Posterior vena cava (tissue), 2 donors: ENCODE measurements around the gene PDE6A. TPM values are rescaled to one million over a fixed set of nuclear protein-coding genes. Genes with fewer than 3 reads are reported as not detected.

ENCODE experiments used
- DNase-seq: peaks from one replicate; pipeline ENCODE4 v3.0.0-alpha.2; 2020; ENCODE audit warnings: low spot score
- intact Hi-C, 2 donors: fragments of 100-400 bp; cut with DNase I; formaldehyde crosslinking; loops; one replicate each; pipeline versions ENCODE4 v1.14.1 to v1.14.2; 2022 to 2023
- total RNA-seq, 2 donors: library from RNA; stranded (reverse); fragmentation: NEBNext Ultra II Directional; extraction: Animal tissue kit (Norgen Biotek cat#: 25700); gene quantifications; one replicate each; pipeline ENCODE4 v1.2.1, GENCODE V29; 2021
- donor health status: DM: yes; HTN: yes; CAD: no.
- donor health status: DM: yes; HTN: yes; CAD: no.

The PDE6A gene
- total RNA-seq, 2 donors from 2014 or later, result not detected

- no peak for DNase-seq
- intact Hi-C loops, result no loop called here
Measured at GRCh38 chr5:149849280-149849965, 95.2 kb downstream of the PDE6A start.

- DNase-seq, result peak; percentile 35
- intact Hi-C loops, result no loop called here
Measured at GRCh38 chr5:149847611-149848010, 97.0 kb downstream of the PDE6A start.

GRCh38 chr5:149846021-149846420 lies 98.6 kb downstream of the PDE6A start:
- intact Hi-C loops, result no loop called here

DNA sequence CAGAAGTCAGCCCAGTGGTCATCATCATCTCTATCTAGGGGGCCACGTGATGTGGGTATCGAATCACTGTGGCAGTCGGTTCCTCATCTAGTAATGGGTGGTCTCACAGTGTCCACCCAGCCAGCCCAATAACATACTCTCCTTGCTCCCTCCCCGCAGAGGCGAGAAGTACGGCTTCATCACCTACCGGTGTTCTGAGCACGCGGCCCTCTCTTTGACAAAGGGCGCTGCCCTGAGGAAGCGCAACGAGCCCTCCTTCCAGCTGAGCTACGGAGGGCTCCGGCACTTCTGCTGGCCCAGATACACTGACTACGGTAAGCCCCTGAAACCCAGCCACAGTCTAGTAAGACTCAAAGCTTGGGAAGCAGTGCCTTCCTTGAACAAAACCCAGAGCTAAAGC lies 99.0 kb downstream of the PDE6A start:
- intact Hi-C loops, result no loop called here
- DNase-seq, result peak; percentile 10

More at GRCh38 chr5:149846021-149846420, 98.6 kb downstream of the PDE6A start:
- DNase-seq, result peak; percentile 47

- intact Hi-C loops, result no loop called here
- DNase-seq, result peak; percentile 55
Measured at GRCh38 chr5:149841851-149842793, 102.5 kb downstream of the PDE6A start.

- peak; percentile 53 for DNase-seq
- intact Hi-C loops, result no loop called here
Measured at GRCh38 chr5:149840226-149840825, 104.3 kb downstream of the PDE6A start.

DNA sequence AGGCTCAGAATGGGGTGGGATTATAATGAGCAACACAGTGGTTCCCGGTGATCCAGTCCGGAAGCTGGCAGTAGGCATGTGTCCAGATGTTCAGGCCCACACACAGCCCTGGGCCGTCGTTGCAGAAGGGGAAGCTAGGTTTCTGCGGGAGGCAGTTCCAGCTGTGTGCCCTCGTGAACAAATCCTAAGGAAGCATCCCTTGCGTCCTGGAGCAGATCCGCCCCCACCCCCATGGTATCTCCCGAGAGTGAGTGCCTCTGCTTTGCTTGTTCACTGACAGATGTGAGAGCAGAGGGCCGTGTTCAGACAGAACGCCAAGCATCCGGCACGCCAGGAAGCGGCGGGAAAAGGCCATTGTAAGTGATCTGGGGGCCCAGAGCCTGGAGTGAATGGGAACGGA lies 104.8 kb downstream of the PDE6A start:
- intact Hi-C loops, result loop anchor here in 1 of 2 donors (10.0 kb wide), 1 partner anchor 155 kb away; no protein-coding TSS in a partner anchor
- DNase-seq, result peak; percentile 76

GRCh38 chr5:149838881-149839739 lies 105.5 kb downstream of the PDE6A start:
- intact Hi-C loops, result loop anchor here in 1 of 2 donors (10.0 kb wide), 1 partner anchor 156 kb away; no protein-coding TSS in a partner anchor

GRCh38 chr5:149837680-149838269 lies 106.8 kb downstream of the PDE6A start:
- intact Hi-C loops, result loop anchor here in 1 of 2 donors (10.0 kb wide), 1 partner anchor 157 kb away; no protein-coding TSS in a partner anchor
- DNase-seq, result peak; percentile 84

More at GRCh38 chr5:149838881-149839739, 105.5 kb downstream of the PDE6A start:
- peak; percentile 32 for DNase-seq

- DNase-seq, result peak; percentile 70
- intact Hi-C loops, result loop anchor here in 1 of 2 donors (10.0 kb wide), 1 partner anchor 158 kb away; no protein-coding TSS in a partner anchor
Measured at GRCh38 chr5:149836451-149837139, 108.0 kb downstream of the PDE6A start.

DNA sequence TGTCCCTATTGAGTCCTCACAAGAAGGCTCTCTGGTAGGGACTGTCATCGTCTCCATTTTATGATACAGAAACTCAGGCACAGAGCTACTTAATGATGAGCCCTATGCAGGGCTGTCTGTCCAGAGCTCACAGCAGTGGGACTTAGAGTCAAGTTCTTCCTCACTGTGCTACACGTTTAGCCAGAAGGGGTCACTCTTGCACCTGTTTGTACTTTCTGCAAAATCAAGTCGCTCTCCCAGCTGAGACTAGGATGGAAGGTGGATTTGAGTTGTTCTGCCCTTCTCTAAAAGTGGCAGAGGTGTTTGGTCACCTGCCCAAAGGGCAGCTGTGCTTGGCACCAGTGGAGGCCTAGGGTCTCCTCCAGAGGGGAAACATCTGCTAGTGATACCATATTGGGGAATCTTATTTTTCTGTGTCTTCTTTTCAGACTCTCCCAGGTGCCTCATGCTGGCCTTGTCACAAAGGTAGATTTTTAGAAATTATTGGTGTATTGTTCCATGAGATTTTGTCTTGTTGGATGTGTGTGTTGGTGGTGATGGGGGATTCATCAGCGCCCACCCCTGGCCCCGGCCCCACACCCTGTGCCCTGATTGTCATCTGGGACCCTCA lies 110.2 kb downstream of the PDE6A start:
- peak; percentile 54 for DNase-seq
- intact Hi-C loops, result loop anchor here (5.0 to 10.0 kb wide), 3 partner anchors 153 to 197 kb away; no protein-coding TSS in a partner anchor

GRCh38 chr5:149833116-149833827 lies 111.3 kb downstream of the PDE6A start:
- intact Hi-C loops, result loop anchor here (5.0 to 10.0 kb wide), 3 partner anchors 154 to 196 kb away; no protein-coding TSS in a partner anchor

DNA sequence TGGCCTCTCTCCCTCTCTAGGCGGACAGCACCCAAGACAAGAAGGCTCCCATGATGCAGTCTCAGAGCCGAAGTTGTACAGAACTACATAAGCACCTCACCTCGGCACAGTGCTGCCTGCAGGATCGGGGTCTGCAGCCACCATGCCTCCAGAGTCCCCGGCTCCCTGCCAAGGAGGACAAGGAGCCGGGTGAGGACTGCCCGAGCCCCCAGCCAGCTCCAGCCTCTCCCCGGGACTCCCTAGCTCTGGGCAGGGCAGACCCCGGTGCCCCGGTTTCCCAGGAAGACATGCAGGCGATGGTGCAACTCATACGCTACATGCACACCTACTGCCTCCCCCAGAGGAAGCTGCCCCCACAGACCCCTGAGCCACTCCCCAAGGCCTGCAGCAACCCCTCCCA lies 112.0 kb downstream of the PDE6A start:
- intact Hi-C loops, result loop anchor here (5.0 to 10.0 kb wide), 3 partner anchors 155 to 195 kb away; no protein-coding TSS in a partner anchor
- no peak for DNase-seq

More at GRCh38 chr5:149833116-149833827, 111.3 kb downstream of the PDE6A start:
- DNase-seq, result peak; percentile 81

- intact Hi-C loops, result loop anchor here (5.0 to 10.0 kb wide), 3 partner anchors 156 to 194 kb away; no protein-coding TSS in a partner anchor
- no peak for DNase-seq
Measured at GRCh38 chr5:149831492-149831891, 113.1 kb downstream of the PDE6A start.

GRCh38 chr5:149830579-149830978 lies 114.0 kb downstream of the PDE6A start:
- no peak for DNase-seq
- intact Hi-C loops, result loop anchor here (5.0 to 10.0 kb wide), 3 partner anchors 157 to 193 kb away; no protein-coding TSS in a partner anchor

GRCh38 chr5:149829954-149830353 lies 114.6 kb downstream of the PDE6A start:
- intact Hi-C loops, result loop anchor here (5.0 to 10.0 kb wide), 5 partner anchors 98 to 193 kb away; partner anchors contain the start of gene PPARGC1B (in 1 of the 2)
- no peak for DNase-seq
